Kidney (tissue), 14 donors: ENCODE results near the gene SNX24. TPM values are rescaled to one million over a fixed set of nuclear protein-coding genes. Genes with fewer than 3 reads are reported as not detected.

Source experiments
- DNase-seq, 5 donors: peaks; one replicate each; pipeline ENCODE4 v3.0.0-alpha.2; 2013 to 2020
- FAIRE-seq: peaks from 2 replicates; lab custom pipeline; 2012; peaks lifted over from hg19 to GRCh38; lab: Jason Lieb, UNC
- H3K27ac ChIP-seq, 2 donors: one replicate each; pipeline ENCODE4 v1.7.0; 2013; ENCODE audit warnings: low read depth in 2 of 2, low read length in 2 of 2, inconsistent platforms in 1 of 2
- H3K27me3 ChIP-seq: one replicate; pipeline ENCODE4 v1.7.1; 2013; ENCODE audit warnings: low read length, inconsistent platforms; ENCODE audit not compliant: control insufficient read depth, insufficient read depth
- H3K36me3 ChIP-seq, 3 donors: one replicate each; pipeline versions ENCODE4 v1.7.0 to v1.7.1; 2013; ENCODE audit warnings: low read length in 3 of 3, control low read depth in 1 of 3, inconsistent platforms in 1 of 3; ENCODE audit not compliant: insufficient read depth in 3 of 3, control insufficient read depth in 2 of 3
- H3K4me1 ChIP-seq, 3 donors: one replicate each; pipeline versions ENCODE4 v1.7.0 to v1.7.1; 2013; ENCODE audit warnings: low read length in 3 of 3, inconsistent platforms in 1 of 3, low read depth in 1 of 3; ENCODE audit not compliant: control insufficient read depth in 2 of 3, insufficient read depth in 2 of 3
- H3K4me3 ChIP-seq, 3 donors: one replicate each; pipeline versions ENCODE4 v1.7.0 to v1.8.1; 2013; ENCODE audit warnings: low read length in 3 of 3, control low read depth in 1 of 3, inconsistent platforms in 1 of 3
- H3K9ac ChIP-seq, 3 donors: one replicate each; pipeline versions ENCODE4 v1.7.0 to v1.7.1; 2013; ENCODE audit warnings: low read length in 3 of 3, control low read depth in 1 of 3, inconsistent platforms in 1 of 3
- H3K9me3 ChIP-seq, 3 donors: one replicate each; pipeline versions ENCODE4 v1.7.0 to v1.7.1; 2013; ENCODE audit warnings: low read length in 3 of 3, control low read depth in 1 of 3, inconsistent platforms in 1 of 3; ENCODE audit not compliant: control insufficient read depth in 2 of 3, insufficient read depth in 1 of 3
- intact Hi-C: fragments of 100-400 bp; cut with DNase I; formaldehyde crosslinking; loops from one replicate; pipeline ENCODE4 v1.11.1; 2022
- polyA plus RNA-seq: library from polyadenylated mRNA; stranded (reverse); fragments of 350-450 nt; fragmentation: Illumina TruSeq; extraction: RNeasy Lipid Tissue Mini Kit (QIAGEN cat#74804); gene quantifications from one replicate; pipeline ENCODE4 v1.2.3, GENCODE V29; 2014; ENCODE audit warnings: low read depth, low replicate concordance; ENCODE audit not compliant: insufficient read depth
- total RNA-seq: library from RNA; stranded (reverse); fragmentation: NEBNext Ultra II Directional; extraction: Animal tissue kit (Norgen Biotek cat#: 25700); gene quantifications from one replicate; pipeline ENCODE4 v1.2.1, GENCODE V29; 2021
- TF ChIP-seq, protein P1 (sequence below): IDR thresholded peaks from 3 replicates; pipeline ENCODE4 v1.5.1; 2012; ENCODE audit warnings: mild to moderate bottlenecking, moderate library complexity, borderline replicate concordance; ENCODE audit not compliant: insufficient read depth; ENCODE audit errors: extremely low read depth
- donor health status: control.
- donor health status: control.
- donor health status: control.
- donor health status: control.
- donor health status: control.
- donor health status: DM: yes; HTN: yes; CAD: no.
- donor health status: Normal renal cell carcinoma (clear cell type).

The SNX24 gene
- total and polyA plus RNA-seq, 2 donors from 2014 or later = 23.8 to 27.0 TPM

DNA sequence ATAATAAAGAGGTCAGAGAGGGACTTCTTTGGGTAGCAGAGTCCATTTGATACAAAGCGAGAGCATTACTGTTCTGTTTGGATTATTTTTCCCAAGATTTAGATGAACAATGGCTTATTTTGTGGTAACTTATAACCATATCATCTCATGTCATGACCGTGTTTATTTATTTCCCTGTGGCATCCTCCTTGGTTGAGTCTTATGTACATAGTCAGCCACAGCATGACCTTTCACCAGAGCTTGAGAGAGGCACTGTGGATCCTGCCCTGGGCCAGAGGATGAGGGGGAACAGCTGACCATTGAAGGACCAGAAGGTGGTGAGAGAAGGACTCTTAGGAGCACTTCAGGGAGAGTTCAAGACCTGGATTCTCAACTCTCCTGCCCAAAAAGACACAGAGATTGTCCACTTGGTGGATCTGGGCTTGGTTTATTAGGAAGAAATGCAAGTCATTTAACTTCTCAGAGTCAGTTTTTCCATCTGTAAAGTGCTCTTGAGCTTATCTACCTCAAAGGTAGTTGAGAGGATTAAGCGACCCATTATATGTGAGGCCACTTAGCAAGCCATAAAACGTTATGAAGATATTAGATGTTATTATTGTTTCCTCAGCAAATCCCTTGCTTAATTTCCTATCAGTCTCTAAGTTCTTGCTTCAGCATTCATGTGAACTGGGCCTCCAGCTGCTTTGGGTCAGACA is 139.7 kb downstream of the SNX24 start:
- DNase-seq (no peak), FAIRE-seq (no peak)
- Histone ChIP-seq H3K4me1 (no peaks in the 10 kb centered on the region), H3K27ac (no peak overlapping the region), H3K9me3 (no peaks in the 10 kb centered on the region), H3K36me3 (no peaks in the 10 kb centered on the region), H3K27me3 (no peaks in the 10 kb centered on the region), H3K9ac (no peak overlapping the region), H3K4me3 (no peak overlapping the region)
- TF ChIP-seq, protein P1, sequence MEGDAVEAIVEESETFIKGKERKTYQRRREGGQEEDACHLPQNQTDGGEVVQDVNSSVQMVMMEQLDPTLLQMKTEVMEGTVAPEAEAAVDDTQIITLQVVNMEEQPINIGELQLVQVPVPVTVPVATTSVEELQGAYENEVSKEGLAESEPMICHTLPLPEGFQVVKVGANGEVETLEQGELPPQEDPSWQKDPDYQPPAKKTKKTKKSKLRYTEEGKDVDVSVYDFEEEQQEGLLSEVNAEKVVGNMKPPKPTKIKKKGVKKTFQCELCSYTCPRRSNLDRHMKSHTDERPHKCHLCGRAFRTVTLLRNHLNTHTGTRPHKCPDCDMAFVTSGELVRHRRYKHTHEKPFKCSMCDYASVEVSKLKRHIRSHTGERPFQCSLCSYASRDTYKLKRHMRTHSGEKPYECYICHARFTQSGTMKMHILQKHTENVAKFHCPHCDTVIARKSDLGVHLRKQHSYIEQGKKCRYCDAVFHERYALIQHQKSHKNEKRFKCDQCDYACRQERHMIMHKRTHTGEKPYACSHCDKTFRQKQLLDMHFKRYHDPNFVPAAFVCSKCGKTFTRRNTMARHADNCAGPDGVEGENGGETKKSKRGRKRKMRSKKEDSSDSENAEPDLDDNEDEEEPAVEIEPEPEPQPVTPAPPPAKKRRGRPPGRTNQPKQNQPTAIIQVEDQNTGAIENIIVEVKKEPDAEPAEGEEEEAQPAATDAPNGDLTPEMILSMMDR = no peak
- intact Hi-C loops = no loop called here

GRCh38 chr5:122985954-122986721 is 140.7 kb downstream of the SNX24 start:
- no peaks in the 10 kb centered on the region for H3K36me3 ChIP-seq
- H3K27ac ChIP-seq = no peak overlapping the region
- no peak overlapping the region for H3K9ac ChIP-seq
- FAIRE-seq (no peak), DNase-seq (no peak)
- H3K9me3 ChIP-seq = no peaks in the 10 kb centered on the region
- intact Hi-C loops = no loop called here
- H3K4me1 ChIP-seq = no peaks in the 10 kb centered on the region
- H3K4me3 ChIP-seq = no peak overlapping the region
- TF ChIP-seq, protein P1 = no peak
- no peaks in the 10 kb centered on the region for H3K27me3 ChIP-seq

DNA sequence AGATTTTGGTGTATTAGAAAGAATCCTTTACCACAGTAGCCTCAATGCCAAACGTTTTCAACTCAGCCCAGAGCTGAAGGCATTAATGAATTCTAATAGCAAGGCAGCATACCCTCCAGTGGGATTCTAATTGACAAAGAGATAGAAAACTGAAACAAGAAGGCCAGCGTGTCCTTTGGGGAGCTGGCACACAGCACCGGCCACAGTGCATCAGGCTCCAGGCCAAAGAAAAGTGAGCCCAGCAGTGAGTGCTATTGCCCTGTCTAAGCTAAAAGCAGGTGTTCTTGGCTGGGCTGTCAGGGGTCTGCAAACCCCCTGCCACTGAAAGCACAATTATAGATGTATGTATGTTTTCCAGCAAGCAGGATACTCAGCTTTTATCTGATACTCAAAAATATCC is 150.7 kb downstream of the SNX24 start:
- TF ChIP-seq, protein P1 = no peak
- no peaks in the 10 kb centered on the region for H3K27me3 ChIP-seq
- H3K4me1 ChIP-seq = no peaks in the 10 kb centered on the region
- DNase-seq = no peak
- FAIRE-seq = no peak
- H3K27ac ChIP-seq = no peak overlapping the region
- H3K9ac ChIP-seq = no peak overlapping the region
- H3K9me3 ChIP-seq = no peaks in the 10 kb centered on the region
- no peaks in the 10 kb centered on the region for H3K36me3 ChIP-seq
- intact Hi-C loops = no loop called here
- H3K4me3 ChIP-seq = no peak overlapping the region
